ENCODE data around the gene DBT. TPM values are rescaled to one million over a fixed set of nuclear protein-coding genes. Genes with fewer than 3 reads are reported as not detected.

DBT gene
- total and polyA plus RNA-seq, 10 of the 15 experiments (the other 5 are each of a cell fraction or from before 2014, with no cell fraction given) = 2.1 to 15.9 (median 6.9) TPM

DNA sequence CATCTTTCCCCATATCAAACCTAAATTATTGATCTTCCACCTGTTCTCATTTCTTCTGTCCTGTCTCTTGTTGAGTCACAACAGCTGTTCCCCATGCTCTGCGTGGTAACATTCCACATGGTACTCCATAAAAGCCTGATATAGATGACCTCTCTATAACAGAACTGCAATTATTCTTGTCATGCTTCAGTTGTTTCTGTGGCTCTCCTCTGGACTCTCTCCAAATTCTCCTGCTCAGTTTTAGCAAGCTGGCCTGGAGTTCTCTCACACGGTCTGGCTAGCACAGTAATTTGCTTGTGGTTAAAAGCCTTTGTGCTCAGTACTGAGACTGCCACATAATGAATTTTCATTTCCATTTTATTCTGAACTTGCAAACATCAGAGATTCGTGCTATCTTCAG lies 61.0 kb downstream of the DBT start (continued):
- TF ChIP-seq SMARCA5 (IDR thresholded peaks at IDR 0.05) (no peak), ZNF24 (IDR thresholded peaks at IDR 0.05) (no peak), HDAC2 (IDR thresholded peaks at IDR 0.05) (no peak), PAX5 (IDR thresholded peaks at IDR 0.05; ENCODE audit: borderline replicate concordance, low read depth, low read length) (peak; percentile 44; the same call in 1 of the 2 replicates), CHD4 (IDR thresholded peaks at IDR 0.05) (no peak), TBL1XR1 (IDR thresholded peaks at IDR 0.05; ENCODE audit: low read depth, low read length) (no peak), CBX3 (IDR thresholded peaks at IDR 0.05; ENCODE audit: borderline replicate concordance, low read depth) (no peak)
- TF ChIP-seq, protein P1, sequence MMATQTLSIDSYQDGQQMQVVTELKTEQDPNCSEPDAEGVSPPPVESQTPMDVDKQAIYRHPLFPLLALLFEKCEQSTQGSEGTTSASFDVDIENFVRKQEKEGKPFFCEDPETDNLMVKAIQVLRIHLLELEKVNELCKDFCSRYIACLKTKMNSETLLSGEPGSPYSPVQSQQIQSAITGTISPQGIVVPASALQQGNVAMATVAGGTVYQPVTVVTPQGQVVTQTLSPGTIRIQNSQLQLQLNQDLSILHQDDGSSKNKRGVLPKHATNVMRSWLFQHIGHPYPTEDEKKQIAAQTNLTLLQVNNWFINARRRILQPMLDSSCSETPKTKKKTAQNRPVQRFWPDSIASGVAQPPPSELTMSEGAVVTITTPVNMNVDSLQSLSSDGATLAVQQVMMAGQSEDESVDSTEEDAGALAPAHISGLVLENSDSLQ (IDR thresholded peaks at IDR 0.05) = no peak
- TF ChIP-seq, protein P2, sequence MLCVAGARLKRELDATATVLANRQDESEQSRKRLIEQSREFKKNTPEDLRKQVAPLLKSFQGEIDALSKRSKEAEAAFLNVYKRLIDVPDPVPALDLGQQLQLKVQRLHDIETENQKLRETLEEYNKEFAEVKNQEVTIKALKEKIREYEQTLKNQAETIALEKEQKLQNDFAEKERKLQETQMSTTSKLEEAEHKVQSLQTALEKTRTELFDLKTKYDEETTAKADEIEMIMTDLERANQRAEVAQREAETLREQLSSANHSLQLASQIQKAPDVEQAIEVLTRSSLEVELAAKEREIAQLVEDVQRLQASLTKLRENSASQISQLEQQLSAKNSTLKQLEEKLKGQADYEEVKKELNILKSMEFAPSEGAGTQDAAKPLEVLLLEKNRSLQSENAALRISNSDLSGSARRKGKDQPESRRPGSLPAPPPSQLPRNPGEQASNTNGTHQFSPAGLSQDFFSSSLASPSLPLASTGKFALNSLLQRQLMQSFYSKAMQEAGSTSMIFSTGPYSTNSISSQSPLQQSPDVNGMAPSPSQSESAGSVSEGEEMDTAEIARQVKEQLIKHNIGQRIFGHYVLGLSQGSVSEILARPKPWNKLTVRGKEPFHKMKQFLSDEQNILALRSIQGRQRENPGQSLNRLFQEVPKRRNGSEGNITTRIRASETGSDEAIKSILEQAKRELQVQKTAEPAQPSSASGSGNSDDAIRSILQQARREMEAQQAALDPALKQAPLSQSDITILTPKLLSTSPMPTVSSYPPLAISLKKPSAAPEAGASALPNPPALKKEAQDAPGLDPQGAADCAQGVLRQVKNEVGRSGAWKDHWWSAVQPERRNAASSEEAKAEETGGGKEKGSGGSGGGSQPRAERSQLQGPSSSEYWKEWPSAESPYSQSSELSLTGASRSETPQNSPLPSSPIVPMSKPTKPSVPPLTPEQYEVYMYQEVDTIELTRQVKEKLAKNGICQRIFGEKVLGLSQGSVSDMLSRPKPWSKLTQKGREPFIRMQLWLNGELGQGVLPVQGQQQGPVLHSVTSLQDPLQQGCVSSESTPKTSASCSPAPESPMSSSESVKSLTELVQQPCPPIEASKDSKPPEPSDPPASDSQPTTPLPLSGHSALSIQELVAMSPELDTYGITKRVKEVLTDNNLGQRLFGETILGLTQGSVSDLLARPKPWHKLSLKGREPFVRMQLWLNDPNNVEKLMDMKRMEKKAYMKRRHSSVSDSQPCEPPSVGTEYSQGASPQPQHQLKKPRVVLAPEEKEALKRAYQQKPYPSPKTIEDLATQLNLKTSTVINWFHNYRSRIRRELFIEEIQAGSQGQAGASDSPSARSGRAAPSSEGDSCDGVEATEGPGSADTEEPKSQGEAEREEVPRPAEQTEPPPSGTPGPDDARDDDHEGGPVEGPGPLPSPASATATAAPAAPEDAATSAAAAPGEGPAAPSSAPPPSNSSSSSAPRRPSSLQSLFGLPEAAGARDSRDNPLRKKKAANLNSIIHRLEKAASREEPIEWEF (IDR thresholded peaks at IDR 0.05; ENCODE audit: insufficient replicate concordance, low read depth, low read length) = no peak
